ENCODE results near the gene TMEM167B. TPM values are rescaled to one million over a fixed set of nuclear protein-coding genes. Genes with fewer than 3 reads are reported as not detected.

Gene TMEM167B
- total RNA-seq, 4 donors from 2014 or later, result 2.2 to 23.0 (median 18.8) TPM

- no peak for DNase-seq
- Histone ChIP-seq H3K9me3 (no peaks in the 10 kb centered on the region), H3K36me3 (no peaks in the 10 kb centered on the region), H3K4me1 (peaks cover 3 to 33% (median 22%) of the 10 kb centered on the region in 4 donors), H3K27ac (no peak overlapping the region), H3K4me3 (no peak overlapping the region), H3K27me3 (no peaks in the 10 kb centered on the region)
- intact Hi-C loops (cut with DNase I; ENCODE audit: low total_unique reads), result no loop called here
- TF ChIP-seq CTCF (IDR thresholded peaks at IDR 0.05) (no peak), POLR2AphosphoS5 (IDR thresholded peaks at IDR 0.05) (no peak), EP300 (IDR thresholded peaks at IDR 0.05; ENCODE audit: low read depth) (no peak), POLR2A (IDR thresholded peaks at IDR 0.05) (no peak)
- in situ Hi-C loops (cut with MboI; ENCODE audit: low pct_ligation_motif_present in 1 of 4, low pct_unique_long_range_greater_than_20kb in 1 of 4, low sequenced_read_pairs in 3 of 4), result no loop called here
These were observed 41.2 kb downstream of the TMEM167B start for GRCh38 chr1:109131800-109132199.

- Histone ChIP-seq H3K9me3 (no peaks in the 10 kb centered on the region), H3K27ac (peak overlapping the region; percentile 76 to 90 (median 88)), H3K36me3 (no peaks in the 10 kb centered on the region), H3K4me3 (no peak overlapping the region), H3K27me3 (no peaks in the 10 kb centered on the region), H3K4me1 (peaks cover 3 to 47% (median 32%) of the 10 kb centered on the region in 4 donors)
- intact Hi-C loops (cut with DNase I; ENCODE audit: low total_unique reads), result no loop called here
- WGBS, 2 donors (ENCODE audit: low coverage in 1 of 2), result 54 to 66% methylated on average over 4 of the region's 4 CpGs
- no peak for TF ChIP-seq POLR2AphosphoS5 (IDR thresholded peaks at IDR 0.05)
- no peak for TF ChIP-seq CTCF (IDR thresholded peaks at IDR 0.05)
- TF ChIP-seq EP300 (IDR thresholded peaks at IDR 0.05; ENCODE audit: low read depth), result no peak
- no peak for TF ChIP-seq POLR2A (IDR thresholded peaks at IDR 0.05)
- DNase-seq, result no peak
- in situ Hi-C loops (cut with MboI; ENCODE audit: low pct_ligation_motif_present in 1 of 4, low pct_unique_long_range_greater_than_20kb in 1 of 4, low sequenced_read_pairs in 3 of 4), result no loop called here
These were observed 42.6 kb downstream of the TMEM167B start for GRCh38 chr1:109133002-109133706.

- Histone ChIP-seq H3K9me3 (no peaks in the 10 kb centered on the region), H3K36me3 (no peaks in the 10 kb centered on the region), H3K27me3 (no peaks in the 10 kb centered on the region), H3K4me1 (peaks cover 3 to 50% (median 32%) of the 10 kb centered on the region in 4 donors), H3K4me3 (no peak overlapping the region), H3K27ac (peak overlapping the region; percentile 76 to 90 (median 88))
- DNase-seq, result no peak
- in situ Hi-C loops (cut with MboI; ENCODE audit: low pct_ligation_motif_present in 1 of 4, low pct_unique_long_range_greater_than_20kb in 1 of 4, low sequenced_read_pairs in 3 of 4), result no loop called here
- TF ChIP-seq POLR2A (IDR thresholded peaks at IDR 0.05) (no peak), CTCF (IDR thresholded peaks at IDR 0.05) (no peak), EP300 (IDR thresholded peaks at IDR 0.05; ENCODE audit: low read depth) (no peak), POLR2AphosphoS5 (IDR thresholded peaks at IDR 0.05) (no peak)
- WGBS, 2 donors (ENCODE audit: low coverage in 1 of 2), result 24% methylated on average over 2 of the region's 2 CpGs; no CpG with 5 or more reads in 1 of the 2 donors
- intact Hi-C loops (cut with DNase I; ENCODE audit: low total_unique reads), result no loop called here
These were observed 43.3 kb downstream of the TMEM167B start for GRCh38 chr1:109133815-109134214.

- TF ChIP-seq CTCF (IDR thresholded peaks at IDR 0.05) (no peak), POLR2A (IDR thresholded peaks at IDR 0.05) (peak; percentile 30), EP300 (IDR thresholded peaks at IDR 0.05; ENCODE audit: low read depth) (no peak), POLR2AphosphoS5 (IDR thresholded peaks at IDR 0.05) (peak in 2 of 3 donors; percentile 49 to 69)
- Histone ChIP-seq H3K27ac (peak overlapping the region; percentile 76 to 90 (median 88)), H3K4me3 (peak overlapping the region in 1 of 4 donors; percentile 21), H3K9me3 (no peaks in the 10 kb centered on the region), H3K36me3 (no peaks in the 10 kb centered on the region), H3K4me1 (peaks cover 3 to 56% (median 35%) of the 10 kb centered on the region in 4 donors), H3K27me3 (no peaks in the 10 kb centered on the region)
- 17 to 25% methylated on average over 2 to 7 of the region's 7 CpGs for WGBS, 2 donors (ENCODE audit: low coverage in 1 of 2)
- intact Hi-C loops (cut with DNase I; ENCODE audit: low total_unique reads) (no loop called here), in situ Hi-C loops (cut with MboI; ENCODE audit: low pct_ligation_motif_present in 1 of 4, low pct_unique_long_range_greater_than_20kb in 1 of 4, low sequenced_read_pairs in 3 of 4) (no loop called here)
- peak; percentile 79 for DNase-seq
These were observed 43.9 kb downstream of the TMEM167B start for GRCh38 chr1:109134423-109134822.
